Glutamatergic neuron (in vitro differentiated cells): ENCODE measurements around the gene ABCA6. TPM values are rescaled to one million over a fixed set of nuclear protein-coding genes. Genes with fewer than 3 reads are reported as not detected.

Source experiments
- DNase-seq: peaks from one replicate; pipeline ENCODE4 v3.0.0; 2022
- H3K27ac Mint-ChIP-seq: one replicate; pipeline ENCODE4 v1.8.0; 2020; ENCODE audit warnings: mild to moderate bottlenecking, mixed read lengths, inconsistent platforms; ENCODE audit not compliant: unreplicated experiment
- H3K27me3 Mint-ChIP-seq: one replicate; pipeline ENCODE4 v1.8.0; 2020; ENCODE audit warnings: mild to moderate bottlenecking, moderate library complexity, mixed read lengths, inconsistent platforms; ENCODE audit not compliant: unreplicated experiment
- H3K36me3 Mint-ChIP-seq: one replicate; pipeline ENCODE4 v1.8.0; 2020; ENCODE audit warnings: mild to moderate bottlenecking, mixed read lengths, inconsistent platforms; ENCODE audit not compliant: unreplicated experiment
- H3K4me1 Mint-ChIP-seq: one replicate; pipeline ENCODE4 v1.8.0; 2020; ENCODE audit warnings: mild to moderate bottlenecking, low read depth, mixed read lengths, inconsistent platforms; ENCODE audit not compliant: unreplicated experiment
- H3K4me3 Mint-ChIP-seq: one replicate; pipeline ENCODE4 v1.8.0; 2020; ENCODE audit warnings: mild to moderate bottlenecking, mixed read lengths, inconsistent platforms; ENCODE audit not compliant: unreplicated experiment
- H3K9me3 Mint-ChIP-seq: one replicate; pipeline ENCODE4 v1.8.0; 2020; ENCODE audit warnings: mild to moderate bottlenecking, moderate library complexity, mixed read lengths, inconsistent platforms; ENCODE audit not compliant: unreplicated experiment
- total RNA-seq: library from RNA; stranded (reverse); fragmentation: NEBNext Ultra II Directional; extraction: Animal tissue kit (Norgen Biotek cat#: 25700); gene quantifications from one replicate; pipeline ENCODE4 v1.2.1, GENCODE V29; 2021; ENCODE audit not compliant: unreplicated experiment
- TF ChIP-seq, protein P1 (sequence below): fragments of 200-600 bp; sonication (generic); IDR thresholded peaks from one replicate; pipeline ENCODE4 v1.5.0; 2021; ENCODE audit not compliant: partially characterized antibody, unreplicated experiment

The ABCA6 gene
- total RNA-seq, 1 donor from 2014 or later = 1.6 TPM

GRCh38 chr17:69117855-69118784, 23.6 kb downstream of the ABCA6 start:
- no peak for DNase-seq
- no peak overlapping the region for H3K4me3 Mint-ChIP-seq
- TF ChIP-seq, protein P1, sequence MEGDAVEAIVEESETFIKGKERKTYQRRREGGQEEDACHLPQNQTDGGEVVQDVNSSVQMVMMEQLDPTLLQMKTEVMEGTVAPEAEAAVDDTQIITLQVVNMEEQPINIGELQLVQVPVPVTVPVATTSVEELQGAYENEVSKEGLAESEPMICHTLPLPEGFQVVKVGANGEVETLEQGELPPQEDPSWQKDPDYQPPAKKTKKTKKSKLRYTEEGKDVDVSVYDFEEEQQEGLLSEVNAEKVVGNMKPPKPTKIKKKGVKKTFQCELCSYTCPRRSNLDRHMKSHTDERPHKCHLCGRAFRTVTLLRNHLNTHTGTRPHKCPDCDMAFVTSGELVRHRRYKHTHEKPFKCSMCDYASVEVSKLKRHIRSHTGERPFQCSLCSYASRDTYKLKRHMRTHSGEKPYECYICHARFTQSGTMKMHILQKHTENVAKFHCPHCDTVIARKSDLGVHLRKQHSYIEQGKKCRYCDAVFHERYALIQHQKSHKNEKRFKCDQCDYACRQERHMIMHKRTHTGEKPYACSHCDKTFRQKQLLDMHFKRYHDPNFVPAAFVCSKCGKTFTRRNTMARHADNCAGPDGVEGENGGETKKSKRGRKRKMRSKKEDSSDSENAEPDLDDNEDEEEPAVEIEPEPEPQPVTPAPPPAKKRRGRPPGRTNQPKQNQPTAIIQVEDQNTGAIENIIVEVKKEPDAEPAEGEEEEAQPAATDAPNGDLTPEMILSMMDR = no peak
- no peaks in the 10 kb centered on the region for H3K4me1 Mint-ChIP-seq
- H3K27ac Mint-ChIP-seq = no peak overlapping the region
- no peaks in the 10 kb centered on the region for H3K27me3 Mint-ChIP-seq
- H3K9me3 Mint-ChIP-seq = no peaks in the 10 kb centered on the region
- no peaks in the 10 kb centered on the region for H3K36me3 Mint-ChIP-seq

DNA sequence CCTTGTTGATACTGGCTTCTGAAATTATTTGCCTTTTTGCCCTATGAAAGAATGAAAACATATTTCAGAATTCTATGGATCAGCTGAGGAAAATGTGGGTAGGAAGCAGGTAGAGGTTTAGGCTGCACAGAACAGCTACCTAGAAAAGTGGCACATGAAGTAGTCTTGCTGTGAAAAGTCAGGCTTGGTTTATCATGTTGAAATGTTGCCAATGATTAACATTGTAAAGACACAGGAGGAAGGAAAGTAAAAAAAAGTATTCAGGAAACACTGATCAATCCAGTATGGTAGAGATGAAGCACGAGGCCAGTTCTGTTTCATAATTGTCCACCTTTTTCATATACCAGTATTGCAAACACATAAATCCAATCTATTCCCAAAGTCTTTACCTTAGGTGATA, 29.9 kb downstream of the ABCA6 start:
- DNase-seq = no peak
- no peaks in the 10 kb centered on the region for H3K36me3 Mint-ChIP-seq
- H3K9me3 Mint-ChIP-seq = no peaks in the 10 kb centered on the region
- no peaks in the 10 kb centered on the region for H3K4me1 Mint-ChIP-seq
- peaks cover 2% of the 10 kb centered on the region for H3K27me3 Mint-ChIP-seq
- TF ChIP-seq, protein P1 = no peak
- no peak overlapping the region for H3K27ac Mint-ChIP-seq
- H3K4me3 Mint-ChIP-seq = no peak overlapping the region

DNA sequence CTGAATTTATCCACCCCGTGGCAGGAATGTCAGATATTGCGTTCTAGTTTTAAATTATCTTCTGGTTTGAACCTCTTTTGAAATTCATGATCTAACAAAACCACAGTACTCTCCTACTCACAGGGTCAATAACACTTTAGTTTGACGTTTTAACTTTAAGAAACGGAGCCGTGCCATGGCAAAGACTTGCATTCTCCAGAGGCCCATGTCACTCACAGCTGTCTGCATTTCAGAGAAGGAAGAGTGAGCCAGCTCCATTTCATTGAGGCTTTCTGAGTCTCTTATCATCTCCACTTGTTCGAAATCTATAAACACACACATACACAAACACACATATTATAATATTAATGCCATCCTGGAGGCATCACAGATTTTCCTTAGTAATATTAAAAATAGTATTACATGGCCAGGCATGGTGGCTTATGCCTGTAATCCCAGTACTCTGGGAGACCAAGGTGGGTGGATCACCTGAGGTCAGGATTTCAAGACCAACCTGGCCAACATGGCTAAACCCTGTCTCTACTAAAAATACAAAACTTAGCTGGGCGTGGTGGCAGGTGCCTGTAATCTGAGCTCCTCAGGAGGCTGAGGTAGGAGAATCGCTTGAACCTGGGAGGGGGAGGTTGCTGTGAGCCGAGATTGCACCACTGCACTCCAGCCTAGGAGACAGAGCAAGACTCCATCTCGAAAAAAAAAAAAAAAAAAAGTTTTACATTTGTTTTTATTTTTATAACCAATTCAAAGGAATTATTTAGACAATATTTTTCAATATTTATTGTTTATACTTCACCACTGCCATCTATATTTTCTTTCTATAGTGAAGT, 35.6 kb downstream of the ABCA6 start:
- Mint-ChIP-seq H3K9me3 (no peaks in the 10 kb centered on the region), H3K4me3 (no peak overlapping the region), H3K27ac (no peak overlapping the region), H3K4me1 (no peaks in the 10 kb centered on the region), H3K27me3 (peaks cover 2% of the 10 kb centered on the region), H3K36me3 (no peaks in the 10 kb centered on the region)
- no peak for DNase-seq
- TF ChIP-seq, protein P1 = no peak

GRCh38 chr17:69103557-69104233, 38.0 kb downstream of the ABCA6 start:
- DNase-seq = no peak
- Mint-ChIP-seq H3K4me3 (no peak overlapping the region), H3K27me3 (no peaks in the 10 kb centered on the region), H3K36me3 (no peaks in the 10 kb centered on the region), H3K9me3 (no peaks in the 10 kb centered on the region), H3K27ac (no peak overlapping the region), H3K4me1 (no peaks in the 10 kb centered on the region)
- TF ChIP-seq, protein P1 = no peak
